H1 (cell line): Measurements from ENCODE around the gene FHOD1. TPM values are rescaled to one million over a fixed set of nuclear protein-coding genes. Genes with fewer than 3 reads are reported as not detected.

Source experiments
- RFX5 ChIP-seq: IDR thresholded peaks from 2 replicates; pipeline ENCODE4 v1.6.1; 2011; ENCODE audit warnings: low read depth, low read length, improper control_type of control experiment, borderline replicate concordance
- SUZ12 ChIP-seq: fragments of 200-600 bp; sonication (generic); IDR thresholded peaks from 2 replicates; pipeline ENCODE4 v1.6.1; 2012; ENCODE audit warnings: mild to moderate bottlenecking, inconsistent platforms, low read length, moderate library complexity, mixed read lengths
- polyA plus RNA-seq, 7 experiments: library from polyadenylated mRNA; depleted of rRNA in 3 of 7; stranded (reverse) in 5 of 7; unstranded in 2 of 7; fragments of >200 nt in 5 of 7; fragments of 200-250 nt in 2 of 7; gene quantifications; 1 replicate in 5 of 7; 2 replicates in 1 of 7; 4 replicates in 1 of 7; pipeline versions ENCODE4 v1.2.1 to v1.2.3, GENCODE V29; 2011 to 2013; ENCODE audit warnings: missing spikeins in 2 of 7, mixed read lengths in 2 of 7
- total RNA-seq: library from RNA; stranded (reverse); fragmentation: NEBNext Ultra II Directional; extraction: Animal tissue kit (Norgen Biotek cat#: 25700); gene quantifications from 2 replicates; pipeline ENCODE4 v1.2.1, GENCODE V29; 2021

FHOD1 gene
- total and polyA plus RNA-seq, 2 of the 8 experiments (the other 6 are each of a cell fraction or from before 2014, with no cell fraction given): 31.3 to 60.7 TPM

DNA sequence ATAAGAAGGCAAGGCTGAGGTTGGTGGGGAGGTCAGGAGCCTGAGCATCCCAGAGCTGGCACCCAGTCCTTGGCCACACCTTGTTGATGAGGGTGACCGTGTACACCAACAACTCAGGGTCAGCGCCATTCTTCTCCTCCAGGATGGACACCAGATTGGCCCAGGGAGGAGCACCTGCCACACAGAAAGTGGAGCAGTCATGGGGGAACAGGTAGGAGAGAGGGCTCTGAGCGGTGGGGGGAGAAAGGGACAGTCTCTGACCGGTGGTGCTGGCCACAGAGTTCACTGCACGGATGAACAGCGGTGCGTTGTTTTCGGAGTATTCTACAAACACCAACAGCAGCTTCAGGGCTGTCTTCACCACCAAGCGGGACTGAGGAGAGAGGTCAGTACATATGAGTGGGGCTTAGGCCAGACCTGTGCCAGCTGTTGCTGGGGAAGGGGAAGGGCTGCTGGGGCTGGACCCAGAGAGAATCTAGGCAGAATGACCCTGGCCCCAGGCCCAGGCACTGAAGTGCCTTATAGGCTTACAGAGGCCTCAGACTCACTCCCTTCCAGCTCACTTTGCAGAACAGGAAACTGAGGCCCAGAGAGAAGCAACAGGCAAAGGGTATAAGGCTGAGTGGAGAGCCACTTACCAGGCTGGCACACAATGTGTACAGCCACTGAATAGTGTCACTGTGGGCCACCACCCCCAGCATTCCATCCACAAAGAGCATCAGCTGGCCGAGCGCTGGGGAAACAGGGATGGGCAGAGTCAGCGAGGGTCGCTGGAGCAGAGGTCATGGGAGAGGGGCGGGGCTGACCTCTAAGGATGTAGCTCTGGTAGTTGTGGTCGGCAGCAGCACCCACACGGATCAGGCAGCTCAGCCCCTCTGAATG, 9.6 kb downstream of the FHOD1 start (continued):
- no peak for TF ChIP-seq RFX5
- no peak for TF ChIP-seq SUZ12
